A549 (cell line): ENCODE data around the gene DNAH17. TPM values are rescaled to one million over a fixed set of nuclear protein-coding genes. Genes with fewer than 3 reads are reported as not detected.
"Not testable (repeated sequence)": the region's sequence is repeated elsewhere in the genome, so short reads cannot be mapped to it uniquely, and the experiment has no call there.

Source experiments
- ATAC-seq, 2 experiments: fragments of 200-7000 bp in 1 of 2; fragments of >200 bp in 1 of 2; cut with Nextera tagmentation in 1 of 2; cut with Tn5 transposase in 1 of 2; 3 replicates each; pipeline versions ENCODE4 v1.8.0 to v1.9.1; 2018 to 2020; ENCODE audit warnings: mild to moderate bottlenecking in 1 of 2, moderate library complexity in 1 of 2
- CTCF ChIA-PET: fragments of 300-600 bp; sonication (Branson Sonifier 250); formaldehyde crosslinking; extraction: SDS; loops from one replicate; lab custom pipeline; 2021; ENCODE audit warnings: antibody characterized with exemption, inconsistent platforms; lab: Yijun Ruan, JAX
- POLR2A ChIA-PET: fragments of 350-600 bp; formaldehyde crosslinking; extraction: SDS; loops from one replicate; lab custom pipeline; 2021; ENCODE audit warnings: antibody characterized with exemption, inconsistent platforms; lab: Yijun Ruan, JAX
- DNase-seq, 2 experiments: peaks; one replicate each; pipeline versions ENCODE4 v3.0.0 to v3.0.0-alpha.2; 2011 to 2016; ENCODE audit warnings: low read depth in 1 of 2, low spot score in 1 of 2
- FAIRE-seq: peaks from 2 replicates; lab custom pipeline; 2011; peaks lifted over from hg19 to GRCh38; lab: Jason Lieb, UNC
- H3K27ac ChIP-seq, 2 experiments: fragments of >200 bp; sonication (Bioruptor Twin); formaldehyde crosslinking; 3 replicates each; pipeline ENCODE4 v1.5.1; 2016 to 2017
- H3K4me1 ChIP-seq: fragments of >200 bp; sonication (Bioruptor Twin); formaldehyde crosslinking; 3 replicates; pipeline ENCODE4 v1.6.1; 2016
- H3K4me2 ChIP-seq: fragments of >200 bp; sonication (Bioruptor Twin); formaldehyde crosslinking; 3 replicates; pipeline ENCODE4 v1.6.1; 2016
- H3K4me3 ChIP-seq: fragments of >200 bp; sonication (Bioruptor Twin); formaldehyde crosslinking; 3 replicates; pipeline ENCODE4 v1.5.1; 2016
- H3K9me3 ChIP-seq: fragments of >200 bp; sonication (Bioruptor Twin); formaldehyde crosslinking; 3 replicates; pipeline ENCODE4 v1.6.1; 2016
- ATOH8 ChIP-seq: fragments of 250-450 bp; sonication (Bioruptor Pico); IDR thresholded peaks from 2 replicates; pipeline ENCODE4 v1.5.0; 2020; ENCODE audit warnings: low read depth, mild to moderate bottlenecking, moderate library complexity
- CBX8 ChIP-seq: fragments of 200-600 bp; sonication (generic); IDR thresholded peaks from 2 replicates; pipeline ENCODE4 v1.6.1; 2016
- CHD2 ChIP-seq: fragments of 150-350 bp; IDR thresholded peaks from 2 replicates; pipeline ENCODE4 v1.6.1; 2014; ENCODE audit warnings: low read length; ENCODE audit not compliant: partially characterized antibody
- CTCF ChIP-seq: fragments of >200 bp; sonication (Bioruptor Twin); formaldehyde crosslinking; IDR thresholded peaks from 3 replicates; pipeline ENCODE4 v1.5.1; 2016
- EHMT2 ChIP-seq: fragments of 200-600 bp; sonication (generic); IDR thresholded peaks from 2 replicates; pipeline ENCODE4 v1.6.1; 2016; ENCODE audit warnings: antibody characterized with exemption, low read depth, mild to moderate bottlenecking, moderate library complexity
- ELK1 ChIP-seq: fragments of 150-350 bp; IDR thresholded peaks from 2 replicates; pipeline ENCODE4 v1.6.1; 2014; ENCODE audit warnings: low read depth, mild to moderate bottlenecking, low read length
- FOSL2 ChIP-seq, 2 experiments: fragments of 450-650 bp in 1 of 2; fragments of >200 bp in 1 of 2; sonication (Bioruptor Twin) in 1 of 2; formaldehyde crosslinking; IDR thresholded peaks; 2 replicates each; pipeline versions ENCODE4 v1.5.0 to v1.6.1; 2016 to 2020; ENCODE audit warnings: mild to moderate bottlenecking in 1 of 2, moderate library complexity in 1 of 2
- FOXS1 ChIP-seq: fragments of 250-450 bp; sonication (Bioruptor Pico); IDR thresholded peaks from 2 replicates; pipeline ENCODE4 v1.5.0; 2020; ENCODE audit warnings: mild to moderate bottlenecking, moderate library complexity
- HES2 ChIP-seq: fragments of >200 bp; sonication (Bioruptor Twin); formaldehyde crosslinking; IDR thresholded peaks from 2 replicates; pipeline ENCODE4 v1.6.1; 2016
- HOXA7 ChIP-seq: fragments of 250-450 bp; sonication (Bioruptor Pico); IDR thresholded peaks from 2 replicates; pipeline ENCODE4 v1.5.0; 2020; ENCODE audit warnings: mild to moderate bottlenecking, moderate library complexity
- HOXB13 ChIP-seq: fragments of 250-450 bp; sonication (Bioruptor Pico); IDR thresholded peaks from 2 replicates; pipeline ENCODE4 v1.5.0; 2020; ENCODE audit warnings: low read depth, mild to moderate bottlenecking, moderate library complexity
- MAX ChIP-seq: IDR thresholded peaks from 2 replicates; pipeline ENCODE4 v1.6.1; 2012
- POLR2A ChIP-seq: IDR thresholded peaks from 2 replicates; pipeline ENCODE4 v1.6.1; 2012; ENCODE audit warnings: mild to moderate bottlenecking, low read length
- POLR2AphosphoS2 ChIP-seq: conservative IDR thresholded peaks from 2 replicates; pipeline ENCODE4 v1.6.1; 2012; ENCODE audit warnings: low read length, improper control_type of control experiment, inconsistent platforms
- SREBF2 ChIP-seq: fragments of 450-650 bp; IDR thresholded peaks from 2 replicates; pipeline ENCODE4 v1.6.1; 2014; ENCODE audit warnings: mild to moderate bottlenecking, moderate library complexity
- TP53 ChIP-seq: fragments of 250-450 bp; sonication (Bioruptor Pico); IDR thresholded peaks from 2 replicates; pipeline ENCODE4 v1.5.0; 2021; ENCODE audit warnings: mild to moderate bottlenecking, moderate library complexity
- ZC3H11A ChIP-seq: fragments of 450-650 bp; IDR thresholded peaks from 2 replicates; pipeline ENCODE4 v1.6.1; 2014; ENCODE audit warnings: antibody characterized with exemption, mild to moderate bottlenecking
- ZNF302 ChIP-seq: fragments of 250-450 bp; sonication (Bioruptor Pico); IDR thresholded peaks from 2 replicates; pipeline ENCODE4 v1.9.0; 2021; ENCODE audit warnings: inconsistent platforms, mild to moderate bottlenecking, moderate library complexity
- WGBS: methylation state at CpG from one replicate; pipeline ENCODE4 v1.1.6; 2017; ENCODE audit errors: missing lambda C conversion rate; 5-methylcytosine and 5-hydroxymethylcytosine counted together
- polyA plus RNA-seq, 4 experiments: library from polyadenylated mRNA; depleted of rRNA in 3 of 4; stranded (reverse); fragments of >200 nt; fragmentation: RNase III in 1 of 4; extraction: RNeasy Plus Mini Kit Qiagen cat#74134 plus additional on column Dnase treatment in 1 of 4; gene quantifications; 2 replicates in 3 of 4; 3 replicates in 1 of 4; pipeline ENCODE4 v1.2.3, GENCODE V29; 2011 to 2017

The DNAH17 gene
- polyA plus RNA-seq, 2 of the 4 experiments (the other 2 are of a cell fraction) = 0.21 to 0.26 TPM

- H3K27ac ChIP-seq = no peak overlapping the region
- ChIA-PET CTCF (interaction anchor here (1.4 kb wide), 1 partner anchor 14 kb away, joined by 3 read pairs; no protein-coding TSS in a partner anchor), POLR2A (no interaction called here)
- no peak for TF ChIP-seq ELK1
- no peak for TF ChIP-seq CTCF
- TF ChIP-seq ATOH8 (CRISPR knock-in tag) = no peak
- TF ChIP-seq HOXA7 (CRISPR knock-in tag) = no peak
- TF ChIP-seq CHD2 = no peak
- TF ChIP-seq TP53 (CRISPR knock-in tag) = no peak
- no peak for TF ChIP-seq FOSL2 (IDR thresholded peaks at IDR 0.05)
- no peak for TF ChIP-seq FOSL2 (CRISPR knock-in tag; IDR thresholded peaks at IDR 0.05)
- TF ChIP-seq ZNF302 = no peak
- no peak for TF ChIP-seq HES2
- TF ChIP-seq HOXB13 (CRISPR knock-in tag) = no peak
- no peak for TF ChIP-seq CBX8
- no peak for TF ChIP-seq ZC3H11A
- TF ChIP-seq POLR2A = no peak
- no peak for TF ChIP-seq SREBF2
- no peak for TF ChIP-seq EHMT2
- no peak for TF ChIP-seq FOXS1 (CRISPR knock-in tag)
- no peak for TF ChIP-seq POLR2AphosphoS2
- TF ChIP-seq MAX = no peak
- FAIRE-seq (no peak), DNase-seq (no peak), ATAC-seq (no peak; a peak in 1 of 6 replicates)
- no peaks in the 10 kb centered on the region for H3K4me1 ChIP-seq
- peaks cover 3% of the 10 kb centered on the region; the same call in 1 of the 3 replicates for H3K9me3 ChIP-seq
- no peak overlapping the region for H3K4me3 ChIP-seq
- H3K4me2 ChIP-seq = no peak overlapping the region
- 89% methylated on average over 25 of the region's 26 CpGs for WGBS
Observed at GRCh38 chr17:78466786-78467715, 110.1 kb downstream of the DNAH17 start.

- H3K4me2 ChIP-seq, ATAC-seq, H3K4me1 ChIP-seq, H3K27ac ChIP-seq, FAIRE-seq, H3K4me3 ChIP-seq, POLR2A ChIA-PET, DNase-seq, H3K9me3 ChIP-seq: not testable (repeated sequence)
- CTCF ChIA-PET = interaction anchor here (1.4 kb wide), 1 partner anchor 13 kb away, joined by 3 read pairs; no protein-coding TSS in a partner anchor
- WGBS = 80% methylated on average over 19 of the region's 19 CpGs
Observed at GRCh38 chr17:78466109-78466785, 110.9 kb downstream of the DNAH17 start.
